Measurements from ENCODE around the gene CRYZ.

CRYZ gene

DNA sequence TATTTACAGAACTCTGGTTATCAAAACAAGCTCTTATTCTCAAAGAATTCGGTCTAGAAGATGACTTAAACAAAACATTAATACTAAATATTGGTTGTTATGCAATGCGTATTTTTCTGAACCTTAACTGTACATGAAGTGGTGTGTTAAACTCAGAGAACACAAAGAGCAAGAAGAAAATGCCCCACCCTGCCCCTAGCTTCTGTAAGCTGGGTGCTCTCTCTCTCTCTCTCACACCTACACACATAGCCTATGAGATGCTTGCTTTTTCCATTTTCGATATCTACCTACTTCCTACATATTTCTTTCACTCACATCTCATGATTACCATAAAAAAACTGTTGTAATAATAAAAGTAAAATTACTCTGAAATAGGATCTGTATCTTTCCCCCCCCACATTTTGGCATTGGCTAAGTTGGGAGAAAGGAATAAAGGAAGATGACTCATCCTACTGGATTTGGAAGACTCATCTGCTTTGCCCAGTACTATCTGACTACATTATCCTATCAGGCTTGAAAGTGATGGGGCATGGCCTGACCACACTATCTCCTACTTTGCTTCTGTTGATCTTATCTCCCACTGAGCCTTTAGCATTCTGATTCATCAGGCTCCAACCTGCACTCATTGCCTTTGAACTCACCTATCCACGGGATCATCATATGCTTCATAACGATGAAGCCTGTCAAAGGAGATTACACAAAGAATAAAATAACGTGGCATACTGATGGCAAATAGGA lies 2.9 kb downstream of the CRYZ start:
- DNase-seq = no peak

DNA sequence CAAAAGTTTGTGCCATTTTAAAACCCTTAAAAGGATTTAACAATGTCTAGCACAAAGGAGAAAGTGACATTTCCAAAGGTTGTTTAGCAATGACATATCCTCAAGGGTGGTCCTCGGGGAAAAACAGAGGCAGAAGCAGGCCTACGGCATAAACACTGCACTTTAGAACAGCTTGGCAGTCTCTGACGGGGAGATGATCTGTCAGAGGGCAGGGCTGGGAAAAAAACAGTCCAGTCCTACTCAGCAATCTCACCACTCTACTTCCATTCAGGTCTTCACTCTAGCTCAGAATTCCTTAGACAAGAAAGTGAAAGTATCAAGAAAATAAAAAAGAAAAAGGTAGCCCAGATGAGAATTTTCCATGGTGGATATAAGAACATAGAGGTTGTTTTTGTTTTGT lies 4.1 kb downstream of the CRYZ start:
- no peak for DNase-seq

GRCh38 chr1:74726063-74726462 lies 6.8 kb downstream of the CRYZ start:
- no peak for DNase-seq

- DNase-seq = no peak
Observed at GRCh38 chr1:74717626-74718025, 15.2 kb downstream of the CRYZ start.

DNA sequence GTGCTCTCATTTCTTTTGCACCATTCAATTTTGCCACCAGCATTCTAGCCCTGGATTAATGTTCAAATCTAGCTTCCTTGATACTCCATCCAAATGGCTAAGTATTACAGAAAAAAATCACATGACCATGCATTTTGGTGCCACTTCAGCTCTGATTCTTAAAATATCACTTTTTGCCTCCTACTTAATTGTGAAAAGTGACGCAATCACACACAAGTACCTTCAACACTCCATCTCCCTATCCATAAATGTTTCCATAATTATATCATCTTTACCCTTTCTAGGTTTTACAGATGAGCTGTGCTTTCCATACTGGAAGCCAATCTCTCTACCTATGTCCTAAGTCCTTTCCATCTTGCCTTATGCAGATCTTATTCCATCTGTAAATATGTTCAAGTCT lies 16.0 kb downstream of the CRYZ start:
- DNase-seq = no peak

DNA sequence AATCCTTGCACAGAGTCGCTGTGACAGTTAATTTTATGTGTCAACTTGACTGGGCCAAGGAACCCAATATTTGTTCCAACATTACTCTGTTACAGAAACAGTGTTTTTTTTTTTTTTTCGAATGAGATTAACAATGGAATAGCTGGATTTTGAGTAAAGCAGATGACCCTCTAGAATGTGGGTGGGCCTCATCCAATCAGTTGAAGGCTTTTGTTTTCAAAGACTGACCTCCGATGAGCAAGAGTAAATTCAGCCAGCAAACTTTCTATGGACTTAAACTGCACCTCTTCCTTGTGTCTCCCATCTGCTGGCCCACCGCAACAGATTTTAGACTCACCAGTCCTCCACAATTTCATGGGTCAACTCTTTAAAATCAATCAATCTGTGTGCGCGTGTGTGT lies 17.0 kb downstream of the CRYZ start:
- DNase-seq = no peak

DNA sequence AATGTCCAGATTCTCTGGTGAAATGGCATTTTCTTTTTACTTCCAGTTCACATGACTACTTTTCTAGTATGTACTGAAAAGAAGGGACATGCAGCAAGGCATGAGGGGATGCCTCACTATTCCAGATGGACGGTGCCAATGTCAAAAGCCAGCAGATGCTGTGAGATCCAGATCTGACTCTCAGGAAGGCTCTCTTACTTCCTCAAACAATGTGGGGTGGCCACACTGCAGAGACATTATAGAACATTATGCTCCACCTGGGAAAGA lies 17.7 kb downstream of the CRYZ start:
- no peak for DNase-seq

DNA sequence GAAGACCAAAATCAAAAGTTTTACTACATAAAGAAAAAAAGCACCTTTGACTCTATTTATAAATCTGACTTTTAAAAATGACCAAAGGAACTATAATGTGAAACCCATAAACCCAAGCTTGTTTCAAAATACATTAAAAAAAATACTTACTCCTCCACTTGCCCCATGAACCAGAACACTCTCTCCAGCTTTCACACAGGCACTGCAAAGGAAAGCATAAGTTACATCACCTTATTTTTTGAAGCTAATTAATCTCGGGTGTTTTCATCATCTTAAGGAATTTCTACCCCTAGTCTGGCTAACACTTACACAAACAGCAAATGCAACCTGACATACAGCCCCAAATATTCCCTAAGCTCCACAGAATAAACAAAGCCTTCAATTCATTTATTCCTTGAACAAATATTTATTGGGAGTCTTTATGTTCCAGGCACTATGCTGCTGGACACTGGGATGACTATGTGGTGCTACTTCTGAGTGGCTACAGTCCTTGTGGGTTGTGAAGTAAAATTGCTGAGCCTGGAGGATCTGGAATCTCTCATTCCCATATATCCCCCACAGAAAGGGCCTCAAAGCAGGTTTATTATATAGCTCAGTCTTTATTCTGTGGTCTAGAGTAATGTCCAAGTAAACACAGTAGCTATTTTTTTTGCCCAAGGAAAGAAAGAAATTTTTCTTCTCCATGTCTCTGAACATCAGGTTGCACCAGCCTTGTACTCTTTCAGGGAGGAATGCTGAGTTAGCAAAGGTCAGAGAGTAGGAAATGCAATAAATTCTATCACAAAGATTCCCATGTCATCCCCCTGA lies 18.2 kb downstream of the CRYZ start:
- no peak for DNase-seq

GRCh38 chr1:74713849-74714248 lies 19.0 kb downstream of the CRYZ start:
- no peak for DNase-seq

DNA sequence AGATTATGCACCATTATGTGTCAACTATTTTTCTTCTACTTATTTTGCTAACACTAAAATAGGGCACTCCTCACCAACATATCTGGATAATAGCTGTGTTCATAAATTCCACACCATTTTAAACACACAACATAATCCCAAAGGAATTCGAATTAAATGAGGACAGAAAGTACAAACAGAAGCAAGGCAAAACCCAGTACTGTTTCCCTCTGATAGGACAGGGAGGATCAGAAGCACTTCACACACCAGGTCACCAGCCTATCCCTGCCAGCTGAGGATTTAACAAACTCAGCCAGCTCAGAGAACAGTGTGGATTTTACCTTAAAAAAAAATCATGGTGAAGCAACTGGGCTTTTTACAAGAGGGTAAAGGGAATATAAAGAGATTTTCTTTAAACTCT lies 20.0 kb downstream of the CRYZ start:
- no peak for DNase-seq

- no peak for DNase-seq
Observed at GRCh38 chr1:74703386-74704182, 29.3 kb downstream of the CRYZ start.

- DNase-seq = no peak
Observed at GRCh38 chr1:74699331-74699730, 33.5 kb downstream of the CRYZ start.

DNA sequence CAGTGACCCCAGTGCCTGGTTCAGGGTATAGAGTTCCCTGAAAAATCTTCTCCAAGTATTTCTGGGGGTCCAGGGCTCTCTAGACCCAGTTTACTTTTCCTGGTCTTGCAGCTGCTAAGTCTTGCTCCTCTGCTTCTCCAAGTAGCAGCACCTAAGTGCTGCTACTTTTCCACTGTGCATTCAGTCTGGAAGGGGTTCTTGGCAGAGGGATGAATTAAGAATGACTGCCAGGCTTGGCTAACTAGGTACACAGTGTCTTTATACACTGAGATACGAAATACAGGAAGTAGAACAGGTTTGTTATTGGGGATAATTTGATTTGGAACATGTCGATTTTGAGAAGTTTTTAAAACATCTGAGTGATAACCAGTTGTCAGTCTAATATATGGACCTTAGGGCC lies 35.0 kb downstream of the CRYZ start:
- DNase-seq = no peak

DNA sequence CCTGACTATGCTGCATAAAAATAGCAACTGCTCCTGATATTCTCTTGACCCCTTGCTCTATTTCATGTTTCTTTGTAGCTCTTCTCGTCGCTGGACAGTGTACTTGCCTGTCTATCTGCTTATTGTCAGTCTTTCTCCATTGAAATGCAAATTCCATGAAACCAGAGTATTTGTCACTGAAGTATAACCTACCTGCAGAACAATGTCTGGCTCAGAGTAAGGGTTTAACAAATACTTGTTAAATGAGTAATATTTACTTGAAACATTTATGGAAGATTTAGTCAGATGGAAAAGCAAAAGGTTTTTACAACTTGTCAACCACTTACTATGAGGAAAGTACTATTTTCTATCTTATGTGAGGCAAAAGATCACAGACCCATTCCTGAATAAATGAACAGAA lies 39.4 kb downstream of the CRYZ start:
- no peak for DNase-seq

GRCh38 chr1:74690909-74691308 lies 41.9 kb downstream of the CRYZ start:
- no peak for DNase-seq

DNA sequence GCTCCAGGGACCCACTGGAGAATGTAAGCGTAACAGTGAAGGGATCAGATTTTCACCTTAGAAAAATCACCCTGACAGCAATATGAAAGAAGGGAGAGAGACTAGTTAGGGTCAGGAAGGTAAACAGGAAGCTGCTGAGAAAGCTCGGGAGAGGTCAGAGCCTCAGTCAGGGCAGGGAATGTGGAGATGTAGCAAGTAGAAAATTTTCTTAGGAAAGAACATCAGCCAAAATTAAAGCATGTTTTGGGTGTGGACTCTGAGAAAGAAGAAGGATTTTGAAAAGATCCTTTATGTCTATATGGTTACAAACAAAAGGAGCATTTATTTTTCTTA lies 42.5 kb downstream of the CRYZ start:
- DNase-seq = no peak

DNA sequence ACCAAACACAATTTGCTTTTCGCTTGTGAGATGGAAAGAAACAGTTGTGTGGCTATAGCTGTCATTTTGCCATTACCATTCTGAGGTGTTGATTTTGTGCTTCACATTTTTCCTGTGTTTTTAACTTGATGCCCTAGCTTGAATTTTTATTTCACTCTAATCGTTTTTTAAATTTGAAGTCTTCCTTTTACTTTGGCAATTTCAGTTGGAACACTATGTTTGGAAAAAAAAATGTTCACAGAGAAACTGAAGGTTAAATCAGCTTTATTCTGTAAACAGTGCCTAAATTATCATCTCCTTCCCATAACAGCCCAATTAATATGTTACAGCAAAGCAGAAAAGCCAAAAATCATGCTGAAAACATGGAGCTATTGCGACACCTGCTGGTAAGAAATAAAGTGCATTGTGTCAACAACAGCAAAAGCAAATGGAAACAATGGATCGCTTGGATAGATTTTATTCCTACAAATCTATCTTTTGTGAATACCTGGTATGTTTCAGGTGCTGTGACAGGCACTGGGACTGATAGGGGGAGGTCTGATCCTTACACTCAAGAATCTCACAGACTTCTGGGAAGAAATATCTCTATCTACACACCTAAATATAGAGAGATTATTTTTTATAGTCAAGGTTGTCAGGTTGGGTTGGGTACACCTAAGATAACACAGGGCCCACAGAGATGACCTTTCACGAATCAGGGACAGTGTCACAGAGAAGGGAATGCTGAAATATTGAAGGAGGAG lies 43.1 kb downstream of the CRYZ start:
- DNase-seq = no peak

- peak; percentile 16 for DNase-seq
Observed at GRCh38 chr1:74686928-74687327, 45.9 kb downstream of the CRYZ start.

GRCh38 chr1:74684301-74684700 lies 48.5 kb downstream of the CRYZ start:
- DNase-seq = no peak

GRCh38 chr1:74683656-74684055 lies 49.2 kb downstream of the CRYZ start:
- no peak for DNase-seq

GRCh38 chr1:74681851-74682250 lies 51.0 kb downstream of the CRYZ start:
- DNase-seq = no peak

DNA sequence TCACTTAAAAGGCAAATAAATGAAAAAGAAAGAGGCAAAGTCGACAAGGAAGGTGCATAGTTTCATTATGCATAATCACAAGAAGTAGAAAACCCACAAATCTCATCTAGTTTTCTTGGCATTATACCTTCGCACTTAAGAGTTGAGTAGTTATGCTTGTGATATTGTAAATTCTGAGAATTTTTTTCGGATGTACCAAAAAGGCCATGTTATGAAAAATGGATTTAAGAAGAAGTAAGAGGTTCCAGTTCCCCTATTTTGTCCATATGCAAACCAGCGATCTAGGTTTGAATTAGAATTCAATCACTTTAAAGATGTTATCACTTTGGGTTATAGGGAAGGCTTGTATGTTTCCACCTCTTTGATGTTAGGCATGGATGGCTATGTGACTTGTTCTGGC lies 51.4 kb downstream of the CRYZ start:
- no peak for DNase-seq

DNA sequence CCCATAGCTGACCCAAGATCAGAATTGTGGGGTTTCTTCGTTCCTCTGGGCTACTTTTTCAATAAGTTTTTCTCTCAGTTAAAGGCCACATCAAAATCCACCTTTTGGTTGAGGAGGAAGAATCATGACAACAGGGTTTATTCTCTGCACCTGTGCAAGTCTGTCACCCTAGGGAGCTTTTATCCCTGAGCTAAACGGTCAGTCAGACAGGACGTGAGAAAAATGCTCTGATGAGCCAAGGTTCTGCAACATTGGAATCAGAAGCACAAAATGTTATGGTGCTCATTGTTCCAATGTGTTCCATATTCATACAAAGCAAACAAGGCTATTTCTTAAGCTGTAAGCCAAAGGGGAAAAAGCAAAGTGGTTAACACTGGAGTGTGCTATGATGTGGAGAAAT lies 51.8 kb downstream of the CRYZ start:
- no peak for DNase-seq

- no peak for DNase-seq
Observed at GRCh38 chr1:74679811-74680210, 53.0 kb downstream of the CRYZ start.

Measured in NCI-H524 treated with DMSO at 0.1 percent for 48 hours (cell line).